Activated CD4-positive, CD25-positive, alpha-beta regulatory T cell treated with anti-CD3 and anti-CD28 coated beads, Interleukin-2, amount 50 U/mL, for 24 hours (primary cell): Measurements from ENCODE around the gene REP15.
A peak's percentile ranks its signal among the peaks of the same experiment; 100 is the strongest.
"Not testable (repeated sequence)": the region's sequence is repeated elsewhere in the genome, so short reads cannot be mapped to it uniquely, and the experiment has no call there.

ENCODE experiments used
- ATAC-seq, 2 donors: fragments of 150-1000 bp; cut with Tn5 transposase; one replicate each; pipeline ENCODE4 v1.10.0; 2021; ENCODE audit warnings: mild to moderate bottlenecking in 1 of 2, moderate library complexity in 1 of 2

REP15 gene

DNA sequence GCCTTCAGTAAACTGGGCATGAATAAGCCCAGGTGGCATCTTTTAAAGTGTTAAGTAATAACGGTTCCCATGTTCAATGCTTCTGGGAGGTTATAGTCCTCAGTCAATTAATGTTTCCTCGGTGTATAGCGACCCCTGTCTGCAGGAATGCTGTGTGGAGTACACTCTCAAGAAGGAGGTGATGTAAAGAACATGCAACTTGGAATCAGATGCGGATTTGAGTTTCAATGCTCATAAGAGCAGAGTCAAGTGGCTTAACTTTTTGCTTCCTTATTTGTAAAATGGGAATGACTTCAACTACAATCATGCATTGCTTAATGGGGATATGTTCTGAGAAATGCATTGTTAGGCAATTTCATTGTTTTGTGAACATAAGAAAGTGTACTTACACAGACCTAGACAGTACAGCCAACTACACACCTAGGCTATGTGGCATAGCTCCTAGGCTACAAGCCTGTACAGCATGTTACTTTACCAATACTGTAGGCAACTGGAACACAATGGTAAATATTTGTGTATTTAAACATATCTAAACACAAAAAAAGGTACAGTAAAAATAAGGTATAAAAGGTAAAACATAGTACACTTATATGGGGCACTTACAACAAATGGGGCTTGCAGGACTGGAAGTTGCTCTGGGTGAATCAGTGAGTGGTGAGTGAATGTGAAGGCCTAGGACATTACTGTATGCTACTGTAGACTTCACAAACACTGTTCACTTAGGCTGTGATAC, 7.6 kb downstream of the REP15 start:
- ATAC-seq = peak; percentile 81 to 82

DNA sequence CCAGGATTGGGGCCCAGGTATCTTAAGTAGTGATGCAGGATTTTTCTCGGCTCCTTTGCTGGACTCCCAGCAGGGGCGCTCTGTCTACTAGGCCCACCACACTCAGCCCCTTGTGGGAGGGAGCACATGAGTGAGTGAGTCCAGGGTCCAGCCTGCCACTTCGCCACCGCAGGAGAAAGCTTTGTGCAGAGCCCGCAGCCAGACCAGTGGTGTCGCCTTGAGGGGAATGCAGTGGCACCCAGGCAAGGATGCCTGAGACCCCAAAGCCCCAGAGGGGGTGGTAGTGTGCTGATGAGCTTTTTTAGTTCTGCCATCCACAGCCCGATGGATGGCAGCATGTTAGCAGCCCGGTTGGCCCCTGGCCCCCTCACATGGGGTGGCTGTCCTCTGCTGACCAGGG, 9.0 kb downstream of the REP15 start:
- ATAC-seq = no peak

DNA sequence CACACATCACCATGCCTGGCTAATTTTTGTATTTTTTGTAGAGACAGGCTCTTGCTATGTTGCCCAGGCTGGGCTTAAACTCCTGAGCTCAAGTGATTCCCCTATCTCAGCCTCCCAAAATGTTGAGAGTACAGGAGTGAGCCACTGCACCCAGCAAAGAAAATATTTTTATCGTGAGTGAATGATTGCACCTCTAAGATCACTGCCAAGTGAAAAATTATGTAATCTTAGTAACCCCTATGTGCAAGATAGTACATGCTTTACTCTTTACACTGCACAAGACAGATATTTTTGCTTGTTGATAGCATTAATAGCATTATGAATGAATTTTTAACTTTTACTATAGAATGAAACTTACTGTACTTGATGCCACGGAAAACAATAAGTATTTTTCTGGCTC, 11.0 kb downstream of the REP15 start:
- no peak for ATAC-seq

DNA sequence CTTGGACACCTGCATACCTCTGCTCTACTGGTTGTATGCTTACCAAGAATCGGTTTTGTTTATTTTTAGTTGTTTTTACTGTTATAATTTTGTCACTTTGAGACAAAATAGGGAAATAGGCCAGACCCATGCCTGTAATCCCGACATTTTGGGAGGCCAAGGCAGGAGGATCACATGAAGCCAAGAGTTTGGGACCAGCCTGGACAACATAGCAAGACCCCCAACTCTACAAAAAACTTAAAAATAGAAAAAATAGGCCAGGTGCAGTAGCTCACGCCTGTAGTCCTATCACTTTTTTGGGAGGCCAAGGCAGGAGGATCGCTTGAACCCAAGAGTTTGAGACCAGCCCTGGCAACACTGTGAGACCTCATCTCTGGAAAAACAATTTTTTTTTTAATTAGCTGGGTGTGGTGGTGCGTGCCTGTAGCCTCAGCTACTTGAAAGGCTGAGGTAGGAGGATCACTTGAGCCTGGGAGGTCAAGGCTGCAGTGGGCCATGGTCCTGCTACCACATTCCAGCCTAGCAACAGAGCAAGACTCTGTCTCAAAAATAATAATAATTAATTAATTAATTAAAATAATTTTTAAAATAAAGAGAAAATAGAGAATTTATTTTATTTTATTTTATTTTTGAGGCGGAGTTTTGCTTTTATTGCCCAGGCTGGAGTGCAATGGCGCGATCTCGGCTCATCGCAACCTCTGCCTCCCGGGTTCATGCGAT, 13.1 kb downstream of the REP15 start:
- ATAC-seq = no peak

DNA sequence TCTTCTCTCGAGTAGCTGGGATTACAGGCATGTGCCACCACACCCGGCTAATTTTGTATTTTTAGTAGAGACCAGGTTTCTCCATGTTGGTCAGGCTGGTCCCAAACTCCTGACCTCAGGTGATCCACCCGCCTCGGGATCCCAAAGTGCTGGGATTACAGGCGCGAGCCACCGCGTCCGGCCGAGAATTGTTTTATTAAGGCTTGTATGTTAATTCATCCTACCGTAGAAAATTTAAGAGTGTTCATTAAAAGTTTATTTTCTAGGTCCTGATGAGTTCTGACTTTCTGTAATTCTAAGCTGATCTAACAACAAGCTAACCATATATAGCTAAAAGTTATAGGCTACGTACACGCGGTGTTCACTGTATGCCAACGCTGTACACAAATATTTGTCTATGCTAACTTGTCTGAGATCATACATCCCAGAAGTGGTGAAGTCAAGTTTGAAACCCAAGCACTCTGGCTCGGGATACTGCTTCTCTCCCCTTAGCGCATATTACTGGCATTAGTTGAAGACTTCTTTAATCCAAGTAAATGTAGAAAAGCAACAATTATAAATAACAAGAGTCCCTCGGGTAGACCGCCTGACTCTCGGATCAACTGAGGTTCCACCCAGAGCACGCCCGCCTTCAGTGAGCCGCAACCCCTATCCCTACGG, 13.8 kb downstream of the REP15 start:
- ATAC-seq = peak; percentile 23 to 34

DNA sequence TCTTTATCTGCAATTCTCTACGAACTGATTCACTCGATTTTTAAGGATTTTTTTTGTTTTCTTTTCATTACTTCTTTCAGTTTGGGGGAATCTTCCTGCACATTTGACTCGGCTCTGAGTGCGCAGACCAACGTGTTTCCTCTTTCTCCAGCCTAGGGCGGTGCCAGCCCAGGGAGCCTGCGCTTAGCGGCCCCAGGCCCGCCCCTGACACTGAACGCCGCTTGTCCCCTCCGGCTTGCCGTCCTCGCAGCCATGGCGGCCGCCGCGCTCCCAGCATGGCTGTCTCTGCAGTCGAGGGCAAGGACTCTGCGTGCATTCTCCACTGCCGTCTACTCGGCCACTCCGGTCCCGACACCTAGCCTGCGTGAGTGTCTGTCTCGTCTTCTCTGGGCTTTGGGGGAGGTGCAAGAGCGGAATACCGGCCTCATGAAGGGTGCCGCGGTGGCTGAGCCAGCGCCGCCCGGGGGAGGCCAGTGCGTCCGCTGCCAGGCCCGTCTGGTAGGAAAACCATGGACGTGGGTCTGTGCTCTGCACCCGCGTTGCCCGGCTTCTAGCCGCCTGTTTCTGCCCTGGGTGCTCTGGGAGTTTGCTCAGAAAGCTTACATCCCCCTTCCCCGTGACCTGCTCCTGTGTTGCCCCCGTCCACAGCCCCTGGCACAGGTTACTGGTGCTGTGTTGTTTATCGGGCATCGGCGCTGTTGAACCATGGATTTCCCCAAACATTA, 14.5 kb downstream of the REP15 start, which contains the start of gene MRPS35:
TSS of gene MRPS35 (plus strand) at position 241 of the 725 bp plus-strand sequence. CDS start at position 253, 12 bp downstream.
- peak; percentile 97 to 99 for ATAC-seq

DNA sequence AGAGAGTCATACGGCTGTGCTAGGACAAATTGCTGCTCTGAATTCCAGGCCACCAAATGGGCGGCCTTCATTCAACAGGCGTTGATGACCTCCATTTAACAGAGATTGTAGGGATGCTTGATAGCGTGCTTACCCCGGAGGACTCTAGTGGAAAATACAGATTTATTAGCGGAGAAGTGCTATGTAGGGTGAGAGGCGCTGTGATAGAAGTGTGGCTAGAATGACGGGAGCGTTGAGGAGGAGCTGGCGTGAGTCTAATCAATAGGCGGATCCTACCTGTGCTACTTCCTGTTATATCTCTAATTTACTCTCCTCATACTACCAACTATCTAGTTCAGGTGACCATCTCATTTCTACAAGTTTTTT, 15.1 kb downstream of the REP15 start:
- ATAC-seq = peak; percentile 17 to 21

DNA sequence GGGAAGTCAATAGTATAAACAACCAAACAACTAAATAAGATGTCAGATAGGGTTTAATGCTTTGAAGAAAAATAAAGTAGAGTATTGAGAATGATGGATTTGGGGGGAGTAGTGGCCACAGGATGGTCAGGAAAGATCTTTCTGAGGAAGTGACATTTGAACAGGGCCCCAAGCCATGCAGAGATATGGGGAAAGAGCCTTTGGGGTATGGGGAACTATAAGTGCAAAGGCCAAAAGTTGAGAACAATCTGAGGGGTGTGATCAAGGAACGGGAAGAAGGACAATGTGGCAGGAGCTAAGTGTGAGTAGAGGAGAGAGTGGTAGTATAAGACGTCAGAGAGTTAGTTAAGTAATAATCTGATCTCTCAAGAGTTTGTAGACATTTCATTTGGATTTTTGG, 15.7 kb downstream of the REP15 start:
- no peak for ATAC-seq

DNA sequence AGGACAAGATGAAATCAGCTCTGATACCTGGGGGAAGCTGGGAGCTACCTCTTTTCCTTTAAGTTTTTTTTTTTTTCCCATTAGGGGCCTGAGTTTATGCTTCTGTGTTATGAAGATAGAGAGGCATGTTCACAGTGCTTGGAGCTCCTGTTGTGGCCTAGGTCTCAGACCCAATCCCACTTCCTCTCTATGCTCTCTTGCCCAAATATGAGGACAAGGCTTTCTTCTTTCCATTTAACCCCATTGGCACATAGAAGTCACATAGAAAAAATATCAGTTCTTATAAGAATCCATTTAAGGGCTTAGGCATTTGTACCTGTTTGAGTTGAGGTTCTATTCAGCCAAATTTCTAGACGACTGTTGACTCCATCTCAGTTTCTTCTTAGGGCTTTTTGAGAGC, 27.0 kb downstream of the REP15 start:
- ATAC-seq = no peak

DNA sequence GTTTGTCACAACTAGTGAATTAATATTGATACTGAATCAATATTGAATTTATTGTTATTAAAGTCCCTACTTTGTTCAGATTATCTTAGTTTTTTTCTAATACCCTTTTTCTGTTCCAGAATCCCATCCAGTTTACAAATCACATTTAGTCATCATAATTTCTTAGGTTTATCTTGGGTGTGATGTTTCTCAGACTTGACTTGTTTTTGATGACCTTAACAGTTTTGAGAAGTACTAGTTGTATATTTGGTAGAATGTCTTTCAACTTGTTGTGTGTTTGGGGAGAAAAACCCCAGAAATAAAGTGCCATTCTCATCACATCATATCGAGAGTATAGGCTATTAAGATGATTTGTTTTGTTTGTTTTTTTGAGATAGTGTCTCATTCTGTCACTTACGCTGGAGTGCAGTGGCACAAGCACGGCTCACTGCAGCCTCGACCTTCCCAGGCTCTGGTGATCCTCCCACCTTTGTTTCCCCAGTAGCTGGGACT, 33.9 kb downstream of the REP15 start:
- no peak for ATAC-seq

DNA sequence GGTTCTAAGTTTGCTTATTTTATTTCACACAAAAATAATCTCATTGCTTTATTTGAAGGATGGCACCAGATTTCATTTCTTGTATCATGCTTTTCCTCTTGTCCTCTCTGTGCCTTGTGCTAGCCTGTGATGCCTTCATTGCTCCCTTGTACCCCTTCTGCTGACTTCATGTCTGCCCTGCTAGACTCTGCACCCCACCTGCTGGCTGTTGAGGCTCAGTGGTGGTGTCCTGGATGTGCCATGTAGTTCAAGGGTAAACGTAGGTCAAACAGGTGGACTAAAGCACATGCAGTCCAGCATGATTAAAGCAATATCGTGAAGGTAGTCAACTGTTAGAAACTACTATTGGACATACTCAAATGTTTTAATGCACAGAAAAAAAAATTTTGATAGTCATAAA, 36.0 kb downstream of the REP15 start:
- ATAC-seq = no peak

DNA sequence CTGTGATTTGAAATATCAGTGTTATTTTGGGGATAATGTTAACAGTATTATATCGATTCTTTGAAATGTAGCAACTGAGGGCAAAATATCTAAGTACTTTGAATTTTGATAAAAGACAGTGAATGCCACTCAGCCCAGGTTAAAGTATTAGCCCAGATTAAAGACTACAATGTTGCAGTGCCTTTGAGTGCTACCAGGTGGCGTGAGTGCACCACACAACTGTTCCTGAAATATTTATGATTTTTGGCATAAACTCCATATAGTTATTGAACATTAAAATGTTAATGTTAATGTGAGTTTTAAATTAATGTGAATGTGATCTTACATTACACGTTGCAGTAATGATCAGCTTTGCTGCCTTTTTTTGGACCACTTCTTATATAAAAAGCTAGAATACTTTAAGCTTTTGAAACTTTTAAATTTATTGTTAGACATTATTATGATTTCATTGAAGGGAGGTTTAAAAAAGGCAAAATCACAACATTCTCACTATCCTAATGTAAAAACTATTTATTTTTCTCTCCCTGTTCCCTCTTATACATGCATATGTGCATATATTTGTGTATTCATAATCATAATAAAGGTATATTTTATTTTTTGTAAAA, 36.9 kb downstream of the REP15 start:
- peak in 1 of 2 donors; percentile 62 for ATAC-seq

DNA sequence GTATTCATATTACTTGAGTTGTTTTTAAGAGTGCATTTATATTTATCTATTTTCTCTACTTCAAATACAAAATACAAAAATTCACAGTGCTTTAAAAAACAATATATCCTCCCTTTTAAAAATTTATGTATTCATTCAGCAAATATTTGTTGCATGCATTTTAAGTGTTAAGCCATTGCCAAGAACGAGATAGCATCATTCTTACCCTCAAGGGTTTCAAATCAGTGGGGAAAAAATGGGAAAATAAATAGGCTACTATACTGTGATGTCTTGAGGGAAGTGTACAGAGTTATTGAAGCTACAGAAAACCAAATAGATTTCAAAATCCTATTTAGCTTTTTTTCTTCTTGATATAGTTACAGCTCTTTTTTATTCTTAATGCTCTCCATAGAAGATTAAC, 37.5 kb downstream of the REP15 start:
- no peak for ATAC-seq

DNA sequence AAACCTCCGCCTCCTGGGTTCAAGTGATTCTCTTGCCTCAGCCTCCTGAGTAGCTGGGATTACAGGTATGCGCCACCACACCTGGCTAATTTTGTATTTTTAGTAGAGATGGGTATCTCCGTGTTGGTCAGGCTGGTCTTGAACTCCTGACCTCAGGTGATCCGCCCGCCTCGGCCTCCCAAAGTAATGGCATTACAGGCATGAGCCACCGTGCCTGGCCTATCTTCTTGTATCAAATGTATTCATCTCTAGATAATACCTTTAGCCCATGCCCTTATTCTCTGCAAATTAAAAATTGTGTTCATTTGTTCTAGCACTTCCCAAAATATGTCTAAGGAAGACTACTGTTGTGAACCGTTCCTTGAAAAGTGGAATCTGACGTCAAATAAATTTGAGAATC, 38.1 kb downstream of the REP15 start:
- not testable (repeated sequence) for ATAC-seq

DNA sequence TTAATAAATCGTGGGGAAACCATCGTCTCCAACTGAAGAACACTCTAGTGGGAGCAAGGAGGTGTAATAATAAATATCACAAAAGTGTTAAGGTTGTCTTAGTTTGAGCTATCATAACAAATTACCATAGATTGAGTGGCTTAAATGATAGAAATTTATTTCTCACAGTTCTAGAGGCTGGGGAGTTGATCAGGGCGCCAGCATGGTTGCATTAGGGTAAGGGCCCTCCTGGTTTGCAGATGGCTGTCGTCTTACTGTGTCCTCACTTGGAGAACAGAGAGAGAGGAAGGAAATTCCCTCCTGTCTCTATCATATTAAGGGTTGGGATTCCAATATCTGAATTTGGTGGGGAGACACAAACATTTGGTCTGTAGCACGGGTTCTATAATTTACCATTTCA, 47.4 kb downstream of the REP15 start:
- no peak for ATAC-seq

DNA sequence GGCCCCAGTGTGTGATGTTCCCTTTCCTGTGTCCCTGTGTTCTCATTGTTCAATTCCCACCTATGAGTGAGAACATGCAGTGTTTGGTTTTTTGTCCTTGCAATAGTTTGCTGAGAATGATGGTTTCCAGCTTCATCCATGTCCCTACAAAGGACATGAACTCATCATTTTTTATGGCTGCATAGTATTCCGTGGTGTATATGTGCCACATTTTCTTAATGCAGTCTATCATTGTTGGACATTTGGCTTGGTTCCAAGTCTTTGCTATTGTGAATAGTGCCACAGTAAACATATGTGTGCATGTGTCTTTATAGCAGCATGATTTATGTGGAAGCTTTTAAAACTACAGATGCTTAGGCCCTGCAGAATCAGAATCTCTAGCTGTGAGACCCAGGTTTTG, 49.5 kb downstream of the REP15 start:
- not testable (repeated sequence) for ATAC-seq
